SK-N-SH (cell line): Measurements from ENCODE around the gene HOXA2.

Experiments
- ELF1 ChIP-seq: IDR thresholded peaks from 2 replicates; pipeline ENCODE4 v1.4.0; 2012
- TF ChIP-seq, protein P1 (sequence below): fragments of 200-600 bp; sonication (generic); IDR thresholded peaks from 2 replicates; pipeline ENCODE4 v1.6.1; 2017; ENCODE audit warnings: antibody characterized with exemption, mild to moderate bottlenecking, moderate library complexity

DNA sequence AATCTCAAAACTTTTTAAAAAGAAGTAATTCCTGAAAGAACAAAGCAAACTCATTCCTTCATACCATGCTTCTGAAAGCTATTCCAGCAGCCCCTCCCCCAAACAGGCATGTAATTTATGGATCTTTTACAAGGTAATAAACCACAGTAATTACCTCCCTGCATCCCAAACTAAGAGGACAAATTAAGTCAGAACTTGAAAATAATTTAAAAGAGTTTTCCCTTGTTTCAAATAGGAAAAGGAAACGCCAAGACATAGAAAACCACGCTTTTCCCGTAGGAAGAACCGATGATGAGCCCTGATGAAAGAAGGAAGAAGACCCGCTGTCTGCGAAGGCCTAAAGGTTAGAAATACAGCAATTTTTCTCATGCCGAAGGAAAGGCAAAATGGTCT lies 19.2 kb upstream of the HOXA2 start:
- TF ChIP-seq ELF1 = no peak
- TF ChIP-seq, protein P1, sequence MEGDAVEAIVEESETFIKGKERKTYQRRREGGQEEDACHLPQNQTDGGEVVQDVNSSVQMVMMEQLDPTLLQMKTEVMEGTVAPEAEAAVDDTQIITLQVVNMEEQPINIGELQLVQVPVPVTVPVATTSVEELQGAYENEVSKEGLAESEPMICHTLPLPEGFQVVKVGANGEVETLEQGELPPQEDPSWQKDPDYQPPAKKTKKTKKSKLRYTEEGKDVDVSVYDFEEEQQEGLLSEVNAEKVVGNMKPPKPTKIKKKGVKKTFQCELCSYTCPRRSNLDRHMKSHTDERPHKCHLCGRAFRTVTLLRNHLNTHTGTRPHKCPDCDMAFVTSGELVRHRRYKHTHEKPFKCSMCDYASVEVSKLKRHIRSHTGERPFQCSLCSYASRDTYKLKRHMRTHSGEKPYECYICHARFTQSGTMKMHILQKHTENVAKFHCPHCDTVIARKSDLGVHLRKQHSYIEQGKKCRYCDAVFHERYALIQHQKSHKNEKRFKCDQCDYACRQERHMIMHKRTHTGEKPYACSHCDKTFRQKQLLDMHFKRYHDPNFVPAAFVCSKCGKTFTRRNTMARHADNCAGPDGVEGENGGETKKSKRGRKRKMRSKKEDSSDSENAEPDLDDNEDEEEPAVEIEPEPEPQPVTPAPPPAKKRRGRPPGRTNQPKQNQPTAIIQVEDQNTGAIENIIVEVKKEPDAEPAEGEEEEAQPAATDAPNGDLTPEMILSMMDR = no peak
